ENCODE measurements around the gene LEPR. TPM values are rescaled to one million over a fixed set of nuclear protein-coding genes. Genes with fewer than 3 reads are reported as not detected.
"Not testable (repeated sequence)": the region's sequence is repeated elsewhere in the genome, so short reads cannot be mapped to it uniquely, and the experiment has no call there.

LEPR gene
- total and polyA plus RNA-seq, 12 donors = 3.8 to 16.2 (median 6.8) TPM

DNA sequence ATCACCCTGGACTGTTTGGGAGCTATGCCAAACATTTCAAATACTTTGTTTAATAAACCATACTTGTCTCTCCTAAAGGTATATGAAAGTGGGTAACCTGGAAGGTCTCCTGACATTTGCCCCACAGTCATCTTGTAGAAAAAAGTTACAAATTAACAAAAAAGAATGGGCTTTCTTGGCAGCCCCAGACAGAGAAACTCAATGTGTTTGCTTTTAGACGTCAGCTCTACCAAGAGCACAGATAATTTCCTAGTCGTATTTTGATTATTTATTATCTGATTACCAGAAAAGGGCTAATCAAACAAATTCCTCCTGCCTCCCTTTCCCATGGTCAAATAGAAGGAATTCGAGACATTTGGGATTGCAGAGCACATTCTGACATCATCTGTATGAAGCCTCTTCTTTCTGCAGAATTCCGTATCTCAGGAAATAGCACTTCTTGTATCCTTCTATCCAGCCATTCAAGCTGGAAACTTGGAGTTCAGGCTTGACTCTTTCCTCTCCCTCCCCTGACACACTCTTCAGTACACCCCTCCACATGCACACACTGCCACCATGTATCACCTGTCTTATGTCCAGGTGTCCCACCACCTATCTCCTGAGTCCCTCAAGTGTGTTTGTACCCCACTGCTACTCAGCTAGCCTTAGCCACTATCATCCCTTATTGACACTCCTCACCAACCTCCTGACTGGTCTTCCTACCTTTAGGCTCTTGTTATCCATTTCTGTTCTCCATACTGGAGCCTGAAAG lies 42.8 kb upstream of the LEPR start:
- Histone ChIP-seq H3K36me3 (replicated peaks in 1 of 2) (no peaks in the 10 kb centered on the region), H3K27me3 (no peaks in the 10 kb centered on the region), H3K27ac (no peak overlapping the region), H3K4me1 (replicated peaks in 1 of 2) (peaks cover 0 to 3% of the 10 kb centered on the region in 2 donors), H3K4me3 (no peak overlapping the region), H3K9me3 (replicated peaks in 1 of 3) (no peaks in the 10 kb centered on the region)
- TF ChIP-seq, protein P1, sequence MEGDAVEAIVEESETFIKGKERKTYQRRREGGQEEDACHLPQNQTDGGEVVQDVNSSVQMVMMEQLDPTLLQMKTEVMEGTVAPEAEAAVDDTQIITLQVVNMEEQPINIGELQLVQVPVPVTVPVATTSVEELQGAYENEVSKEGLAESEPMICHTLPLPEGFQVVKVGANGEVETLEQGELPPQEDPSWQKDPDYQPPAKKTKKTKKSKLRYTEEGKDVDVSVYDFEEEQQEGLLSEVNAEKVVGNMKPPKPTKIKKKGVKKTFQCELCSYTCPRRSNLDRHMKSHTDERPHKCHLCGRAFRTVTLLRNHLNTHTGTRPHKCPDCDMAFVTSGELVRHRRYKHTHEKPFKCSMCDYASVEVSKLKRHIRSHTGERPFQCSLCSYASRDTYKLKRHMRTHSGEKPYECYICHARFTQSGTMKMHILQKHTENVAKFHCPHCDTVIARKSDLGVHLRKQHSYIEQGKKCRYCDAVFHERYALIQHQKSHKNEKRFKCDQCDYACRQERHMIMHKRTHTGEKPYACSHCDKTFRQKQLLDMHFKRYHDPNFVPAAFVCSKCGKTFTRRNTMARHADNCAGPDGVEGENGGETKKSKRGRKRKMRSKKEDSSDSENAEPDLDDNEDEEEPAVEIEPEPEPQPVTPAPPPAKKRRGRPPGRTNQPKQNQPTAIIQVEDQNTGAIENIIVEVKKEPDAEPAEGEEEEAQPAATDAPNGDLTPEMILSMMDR (IDR thresholded peaks at IDR 0.05) = no peak
- no peak for TF ChIP-seq POLR2A (IDR thresholded peaks at IDR 0.05)
- WGBS, 4 donors = 74 to 89% (median 82%) methylated on average over 4 of the region's 4 CpGs
- intact Hi-C loops (cut with DNase I) = no loop called here
- no peak for DNase-seq

DNA sequence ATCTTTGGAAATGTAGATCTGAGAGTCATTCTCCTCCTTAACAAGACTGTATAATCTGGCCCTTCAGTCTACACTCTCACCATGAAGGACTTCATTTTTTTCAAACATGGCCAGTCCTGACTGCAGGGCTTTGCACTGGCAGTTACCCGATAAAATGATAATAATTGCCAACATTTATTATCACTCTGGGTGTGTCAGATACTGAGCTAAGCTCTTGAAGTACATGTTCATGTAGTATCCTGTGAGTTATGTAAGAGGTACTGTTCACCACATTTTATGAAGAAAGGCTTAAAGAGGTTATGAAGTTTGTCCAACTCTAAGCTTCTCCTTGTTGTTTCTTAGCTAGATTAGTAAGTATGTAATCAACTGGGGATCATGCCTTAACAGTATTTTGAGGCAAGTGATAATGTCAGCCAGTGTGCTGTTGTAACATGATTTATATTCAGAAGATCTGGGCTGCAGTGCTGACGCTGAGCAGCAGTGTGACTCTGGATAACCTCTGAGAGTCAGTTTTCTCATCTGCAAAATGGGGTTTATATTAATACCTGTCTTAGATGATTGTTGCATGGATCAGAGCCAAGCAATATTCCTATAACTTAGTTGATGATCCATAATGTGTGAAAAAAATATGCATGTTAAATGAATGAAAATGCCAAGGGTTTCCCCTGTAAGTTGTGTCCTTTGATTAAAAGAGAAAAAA lies 42.1 kb upstream of the LEPR start:
- no peaks in the 10 kb centered on the region for H3K36me3 ChIP-seq (replicated peaks in 1 of 2)
- intact Hi-C loops (cut with DNase I) = no loop called here
- DNase-seq = no peak
- H3K9me3 ChIP-seq (replicated peaks in 1 of 3) = no peaks in the 10 kb centered on the region
- no peaks in the 10 kb centered on the region for H3K27me3 ChIP-seq
- no peak overlapping the region for H3K27ac ChIP-seq
- H3K4me3 ChIP-seq = no peak overlapping the region
- no peaks in the 10 kb centered on the region for H3K4me1 ChIP-seq (replicated peaks in 1 of 2)
- 73 to 80% (median 78%) methylated on average over 2 of the region's 2 CpGs for WGBS, 4 donors
- TF ChIP-seq POLR2A (IDR thresholded peaks at IDR 0.05) = no peak
- TF ChIP-seq, protein P1 (IDR thresholded peaks at IDR 0.05) = no peak

DNA sequence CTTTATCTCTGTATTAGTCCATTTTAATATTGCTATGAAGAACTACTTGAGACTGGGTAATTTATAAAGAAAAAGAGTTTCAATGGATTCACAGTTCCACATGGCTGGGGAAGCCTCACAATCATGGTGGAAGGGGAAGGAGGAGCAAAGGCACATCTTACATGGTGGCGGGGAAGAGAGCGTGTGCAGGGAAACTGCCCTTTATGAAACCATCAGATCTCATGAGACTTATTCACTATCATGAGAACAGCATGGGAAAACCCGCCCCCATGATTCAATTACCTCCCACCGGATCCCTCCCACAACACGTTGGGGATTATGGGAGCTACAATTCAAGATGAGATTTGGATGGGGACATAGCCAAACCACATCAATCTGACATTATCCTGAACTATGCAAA lies 36.0 kb upstream of the LEPR start:
- DNase-seq; H3K27ac ChIP-seq; H3K9me3 ChIP-seq (replicated peaks in 1 of 3); intact Hi-C loops (cut with DNase I); H3K4me1 ChIP-seq (replicated peaks in 1 of 2); H3K36me3 ChIP-seq (replicated peaks in 1 of 2); H3K27me3 ChIP-seq; H3K4me3 ChIP-seq: not testable (repeated sequence)
- WGBS, 4 donors = 88 to 97% (median 94%) methylated on average over 5 of the region's 5 CpGs

DNA sequence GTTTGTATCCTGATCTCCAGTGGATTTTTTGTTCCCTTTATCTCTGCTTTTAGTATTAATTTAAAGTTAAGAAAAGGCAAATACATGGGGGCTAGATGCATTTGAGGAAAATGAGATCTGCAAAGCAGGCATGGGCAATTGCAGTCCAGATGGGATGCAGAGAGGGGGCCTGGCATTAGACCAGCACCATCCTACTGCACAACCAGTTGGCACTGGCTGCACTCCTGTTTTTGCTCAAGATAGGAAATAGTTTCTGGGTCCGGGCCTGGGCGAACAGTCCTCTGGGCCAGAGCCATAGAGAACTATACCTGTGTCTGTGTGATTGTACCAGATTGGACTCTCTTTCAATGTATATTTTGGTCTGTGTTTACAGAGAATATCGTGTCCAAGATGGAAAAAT lies 34.0 kb upstream of the LEPR start:
- WGBS, 4 donors = 84 to 100% (median 96%) methylated on average over 3 of the region's 3 CpGs
- no peaks in the 10 kb centered on the region for H3K27me3 ChIP-seq
- H3K27ac ChIP-seq = no peak overlapping the region
- no peaks in the 10 kb centered on the region for H3K9me3 ChIP-seq (replicated peaks in 1 of 3)
- H3K4me1 ChIP-seq (replicated peaks in 1 of 2) = no peaks in the 10 kb centered on the region
- no peak for DNase-seq
- H3K4me3 ChIP-seq = no peak overlapping the region
- intact Hi-C loops (cut with DNase I) = no loop called here
- TF ChIP-seq, protein P1 (IDR thresholded peaks at IDR 0.05) = no peak
- TF ChIP-seq POLR2A (IDR thresholded peaks at IDR 0.05) = no peak
- H3K36me3 ChIP-seq (replicated peaks in 1 of 2) = no peaks in the 10 kb centered on the region

Data from adrenal gland (tissue), 12 donors.